ENCODE results near the gene RALGDS. TPM values are rescaled to one million over a fixed set of nuclear protein-coding genes. Genes with fewer than 3 reads are reported as not detected.

The RALGDS gene
- total RNA-seq, 4 donors from 2014 or later: 21.1 to 47.0 (median 36.9) TPM

GRCh38 chr9:133144904-133145851, 24.1 kb upstream of the RALGDS start:
- peak overlapping the region; percentile 79 to 100 (median 90) for H3K27ac ChIP-seq
- in situ Hi-C loops (cut with MboI; ENCODE audit: low sequenced_read_pairs in 4 of 4): loop anchor here in 3 of 4 donors (5.0 to 10.0 kb wide), 2 partner anchors 38 to 120 kb away; no protein-coding TSS in a partner anchor
- H3K4me1 ChIP-seq: peaks cover 41 to 44% of the 10 kb centered on the region in 2 donors
- DNase-seq: no peak
- intact Hi-C loops (cut with DNase I; ENCODE audit: low total_unique reads): loop anchor here (1.0 kb wide), 1 partner anchor 31 kb away; no protein-coding TSS in a partner anchor
- peak overlapping the region in 2 of 4 donors; percentile 52 to 53 for H3K4me3 ChIP-seq
- no peak for ATAC-seq
- no peaks in the 10 kb centered on the region for H3K9me3 ChIP-seq
- no peaks in the 10 kb centered on the region for H3K27me3 ChIP-seq
- no peaks in the 10 kb centered on the region for H3K36me3 ChIP-seq
- TF ChIP-seq CTCF (IDR thresholded peaks at IDR 0.05 in 4 of 5, conservative IDR thresholded peaks at IDR 0.05 in 1 of 5) (no peak), POLR2A (IDR thresholded peaks at IDR 0.05) (no peak)

GRCh38 chr9:133144142-133144903, 23.3 kb upstream of the RALGDS start:
- H3K4me3 ChIP-seq: peak overlapping the region; percentile 52 to 55 (median 53)
- intact Hi-C loops (cut with DNase I; ENCODE audit: low total_unique reads) (loop anchor here (1.0 kb wide), 1 partner anchor 30 kb away; no protein-coding TSS in a partner anchor), in situ Hi-C loops (cut with MboI; ENCODE audit: low sequenced_read_pairs in 4 of 4) (loop anchor here in 2 of 4 donors (5.0 to 10.0 kb wide), 2 partner anchors 37 to 120 kb away; no protein-coding TSS in a partner anchor)
- H3K9me3 ChIP-seq: no peaks in the 10 kb centered on the region
- TF ChIP-seq CTCF (IDR thresholded peaks at IDR 0.05 in 4 of 5, conservative IDR thresholded peaks at IDR 0.05 in 1 of 5) (peak; percentile 96 to 100 (median 99)), POLR2A (IDR thresholded peaks at IDR 0.05) (peak; percentile 71 to 90)
- H3K36me3 ChIP-seq: no peaks in the 10 kb centered on the region
- no peaks in the 10 kb centered on the region for H3K27me3 ChIP-seq
- ATAC-seq (peak; percentile 52 to 65), DNase-seq (peak; percentile 87)
- peaks cover 41 to 44% of the 10 kb centered on the region in 2 donors for H3K4me1 ChIP-seq
- H3K27ac ChIP-seq: peak overlapping the region; percentile 79 to 100 (median 90)

GRCh38 chr9:133143639-133144141, 22.6 kb upstream of the RALGDS start:
- Histone ChIP-seq H3K27me3 (no peaks in the 10 kb centered on the region), H3K4me1 (peaks cover 47 to 49% of the 10 kb centered on the region in 2 donors), H3K4me3 (peak overlapping the region; percentile 52 to 55 (median 53)), H3K36me3 (no peaks in the 10 kb centered on the region), H3K27ac (peak overlapping the region; percentile 79 to 100 (median 90)), H3K9me3 (no peaks in the 10 kb centered on the region)
- no peak for TF ChIP-seq POLR2A (IDR thresholded peaks at IDR 0.05)
- TF ChIP-seq CTCF (IDR thresholded peaks at IDR 0.05 in 4 of 5, conservative IDR thresholded peaks at IDR 0.05 in 1 of 5): no peak
- in situ Hi-C loops (cut with MboI; ENCODE audit: low sequenced_read_pairs in 4 of 4): loop anchor here in 2 of 4 donors (5.0 to 10.0 kb wide), 2 partner anchors 36 to 119 kb away; no protein-coding TSS in a partner anchor
- DNase-seq: no peak
- no peak for ATAC-seq
- intact Hi-C loops (cut with DNase I; ENCODE audit: low total_unique reads): loop anchor here (1.0 kb wide), 1 partner anchor 29 kb away; no protein-coding TSS in a partner anchor

Measured in gastrocnemius medialis (tissue), 4 donors.